Measurements from ENCODE around the gene PDLIM5.

Gene PDLIM5

DNA sequence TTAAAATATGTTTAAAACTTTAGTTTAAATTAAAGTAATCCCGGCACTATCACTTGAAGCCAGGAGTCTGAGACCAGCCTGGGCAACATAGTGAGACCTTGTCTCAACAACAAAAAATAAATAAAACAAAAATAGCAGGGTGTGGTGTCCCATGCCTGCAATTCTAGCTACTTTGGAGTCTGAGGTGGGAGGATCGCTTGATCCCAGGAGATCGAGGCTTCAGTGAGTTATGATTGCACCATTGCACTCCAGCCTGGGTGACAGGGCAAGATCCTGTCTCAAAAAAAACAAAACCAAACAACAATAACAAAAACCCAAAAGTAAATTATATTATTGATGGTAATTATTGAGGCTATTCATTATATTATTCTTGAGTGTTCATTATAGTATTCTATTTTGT, 9.9 kb upstream of the PDLIM5 start:
- Histone ChIP-seq H3K27me3 (ENCODE audit: insufficient read depth, low read length, poor library complexity, severe bottlenecking) (no peaks in the 10 kb centered on the region), H3K36me3 (ENCODE audit: insufficient read depth, low read length) (no peaks in the 10 kb centered on the region), H3K4me1 (ENCODE audit: insufficient read depth, low read length, poor library complexity, severe bottlenecking) (peaks cover 11% of the 10 kb centered on the region), H3K79me2 (ENCODE audit: insufficient read depth, low read length) (no peaks in the 10 kb centered on the region), H3F3A (ENCODE audit: low read depth) (no peaks in the 10 kb centered on the region), H3K9me3 (ENCODE audit: insufficient read depth, low read depth, low read length) (no peaks in the 10 kb centered on the region), H3K4me2 (ENCODE audit: low read depth, low read length, poor library complexity, severe bottlenecking) (no peak overlapping the region), H4K20me1 (ENCODE audit: insufficient read depth, low read length, poor library complexity, severe bottlenecking) (no peaks in the 10 kb centered on the region), H2AFZ (ENCODE audit: low read length) (no peak overlapping the region), H3K9me2 (replicated peaks; ENCODE audit: low read depth, low read length) (no peaks in the 10 kb centered on the region), H3K9ac (ENCODE audit: low read depth, low read length, poor library complexity, severe bottlenecking) (no peak overlapping the region), H3K4me3 (ENCODE audit: low read length, poor library complexity, severe bottlenecking) (no peak overlapping the region)
- TF ChIP-seq EZH2phosphoT487 (IDR thresholded peaks at IDR 0.05; ENCODE audit: borderline replicate concordance): no peak
- TF ChIP-seq, protein P1, sequence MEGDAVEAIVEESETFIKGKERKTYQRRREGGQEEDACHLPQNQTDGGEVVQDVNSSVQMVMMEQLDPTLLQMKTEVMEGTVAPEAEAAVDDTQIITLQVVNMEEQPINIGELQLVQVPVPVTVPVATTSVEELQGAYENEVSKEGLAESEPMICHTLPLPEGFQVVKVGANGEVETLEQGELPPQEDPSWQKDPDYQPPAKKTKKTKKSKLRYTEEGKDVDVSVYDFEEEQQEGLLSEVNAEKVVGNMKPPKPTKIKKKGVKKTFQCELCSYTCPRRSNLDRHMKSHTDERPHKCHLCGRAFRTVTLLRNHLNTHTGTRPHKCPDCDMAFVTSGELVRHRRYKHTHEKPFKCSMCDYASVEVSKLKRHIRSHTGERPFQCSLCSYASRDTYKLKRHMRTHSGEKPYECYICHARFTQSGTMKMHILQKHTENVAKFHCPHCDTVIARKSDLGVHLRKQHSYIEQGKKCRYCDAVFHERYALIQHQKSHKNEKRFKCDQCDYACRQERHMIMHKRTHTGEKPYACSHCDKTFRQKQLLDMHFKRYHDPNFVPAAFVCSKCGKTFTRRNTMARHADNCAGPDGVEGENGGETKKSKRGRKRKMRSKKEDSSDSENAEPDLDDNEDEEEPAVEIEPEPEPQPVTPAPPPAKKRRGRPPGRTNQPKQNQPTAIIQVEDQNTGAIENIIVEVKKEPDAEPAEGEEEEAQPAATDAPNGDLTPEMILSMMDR (conservative IDR thresholded peaks at IDR 0.05; ENCODE audit: low read length): no peak

DNA sequence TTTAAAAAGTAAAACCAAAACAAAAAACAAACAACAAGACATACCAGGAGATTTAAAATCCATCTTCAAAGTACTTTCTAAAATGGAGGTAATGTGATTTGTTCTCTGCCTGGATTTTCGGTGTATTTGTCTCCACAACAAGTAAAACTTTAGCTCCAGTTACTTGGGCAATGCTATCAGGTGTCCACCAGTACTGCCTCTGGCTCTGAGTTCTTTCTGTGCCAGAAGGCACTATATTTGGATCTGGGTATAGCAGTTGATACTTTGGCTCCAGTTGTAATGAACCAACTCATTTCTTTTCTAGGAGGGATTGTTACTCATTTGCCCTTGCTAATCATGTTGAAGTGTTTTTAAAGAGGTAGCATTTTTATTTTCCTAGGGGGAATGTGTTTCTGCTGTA, 9.5 kb upstream of the PDLIM5 start:
- H3K27me3 ChIP-seq (ENCODE audit: insufficient read depth, low read length, poor library complexity, severe bottlenecking): no peaks in the 10 kb centered on the region
- no peaks in the 10 kb centered on the region for H3K9me2 ChIP-seq (replicated peaks; ENCODE audit: low read depth, low read length)
- no peaks in the 10 kb centered on the region for H3K36me3 ChIP-seq (ENCODE audit: insufficient read depth, low read length)
- H3K79me2 ChIP-seq (ENCODE audit: insufficient read depth, low read length): no peaks in the 10 kb centered on the region
- H4K20me1 ChIP-seq (ENCODE audit: insufficient read depth, low read length, poor library complexity, severe bottlenecking): no peaks in the 10 kb centered on the region
- peaks cover 13% of the 10 kb centered on the region for H3K4me1 ChIP-seq (ENCODE audit: insufficient read depth, low read length, poor library complexity, severe bottlenecking)
- H3K9me3 ChIP-seq (ENCODE audit: insufficient read depth, low read depth, low read length): no peaks in the 10 kb centered on the region
- H3F3A ChIP-seq (ENCODE audit: low read depth): no peaks in the 10 kb centered on the region
- no peak overlapping the region for H2AFZ ChIP-seq (ENCODE audit: low read length)
- TF ChIP-seq, protein P1 (conservative IDR thresholded peaks at IDR 0.05; ENCODE audit: low read length): no peak
- TF ChIP-seq EZH2phosphoT487 (IDR thresholded peaks at IDR 0.05; ENCODE audit: borderline replicate concordance): no peak
- H3K4me2 ChIP-seq (ENCODE audit: low read depth, low read length, poor library complexity, severe bottlenecking): no peak overlapping the region
- no peak overlapping the region for H3K9ac ChIP-seq (ENCODE audit: low read depth, low read length, poor library complexity, severe bottlenecking)
- no peak overlapping the region for H3K4me3 ChIP-seq (ENCODE audit: low read length, poor library complexity, severe bottlenecking)

DNA sequence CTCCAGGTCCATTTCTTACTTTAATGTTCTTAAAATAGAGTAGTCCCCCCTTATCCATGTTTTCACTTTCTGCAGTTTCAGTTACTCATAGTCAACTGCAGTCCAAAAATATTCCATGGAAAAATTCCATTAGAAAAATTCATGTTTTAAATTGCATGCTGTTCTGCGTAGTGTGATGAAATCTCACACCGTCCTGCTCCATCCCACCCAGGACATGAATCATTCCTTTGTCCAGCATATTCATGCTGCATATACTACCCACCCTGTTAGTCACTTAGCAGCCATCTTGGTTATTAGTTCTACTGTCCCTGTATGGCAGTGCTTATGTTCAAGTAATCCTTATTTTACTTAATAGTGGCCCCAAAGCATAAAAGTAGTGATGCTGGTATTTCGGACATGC, 5.4 kb upstream of the PDLIM5 start:
- no peaks in the 10 kb centered on the region for H4K20me1 ChIP-seq (ENCODE audit: insufficient read depth, low read length, poor library complexity, severe bottlenecking)
- no peaks in the 10 kb centered on the region for H3K27me3 ChIP-seq (ENCODE audit: insufficient read depth, low read length, poor library complexity, severe bottlenecking)
- H3F3A ChIP-seq (ENCODE audit: low read depth): peaks cover 4% of the 10 kb centered on the region; the same call in 1 of the 2 replicates
- no peak overlapping the region for H3K9ac ChIP-seq (ENCODE audit: low read depth, low read length, poor library complexity, severe bottlenecking)
- peaks cover 32% of the 10 kb centered on the region for H3K4me1 ChIP-seq (ENCODE audit: insufficient read depth, low read length, poor library complexity, severe bottlenecking)
- no peak overlapping the region for H3K4me2 ChIP-seq (ENCODE audit: low read depth, low read length, poor library complexity, severe bottlenecking)
- no peaks in the 10 kb centered on the region for H3K79me2 ChIP-seq (ENCODE audit: insufficient read depth, low read length)
- H3K9me3 ChIP-seq (ENCODE audit: insufficient read depth, low read depth, low read length): no peaks in the 10 kb centered on the region
- no peak overlapping the region for H2AFZ ChIP-seq (ENCODE audit: low read length)
- H3K36me3 ChIP-seq (ENCODE audit: insufficient read depth, low read length): no peaks in the 10 kb centered on the region
- TF ChIP-seq EZH2phosphoT487 (IDR thresholded peaks at IDR 0.05; ENCODE audit: borderline replicate concordance): no peak
- TF ChIP-seq, protein P1 (conservative IDR thresholded peaks at IDR 0.05; ENCODE audit: low read length): no peak
- no peak overlapping the region for H3K4me3 ChIP-seq (ENCODE audit: low read length, poor library complexity, severe bottlenecking)
- no peaks in the 10 kb centered on the region for H3K9me2 ChIP-seq (replicated peaks; ENCODE audit: low read depth, low read length)
